K562 (cell line): ENCODE results near the gene RPS19BP1. TPM values are rescaled to one million over a fixed set of nuclear protein-coding genes. Genes with fewer than 3 reads are reported as not detected.
A peak's percentile ranks its signal among the peaks of the same experiment; 100 is the strongest.

Experiments
- BRD4 ChIP-seq: fragments of 200-600 bp; sonication (generic); IDR thresholded peaks from 2 replicates; pipeline ENCODE4 v1.6.1; 2017; ENCODE audit warnings: inconsistent platforms
- CREB5 ChIP-seq: fragments of 250-450 bp; sonication (Bioruptor Pico); IDR thresholded peaks from 2 replicates; pipeline ENCODE4 v1.5.0; 2020; ENCODE audit warnings: mild to moderate bottlenecking
- EHMT2 ChIP-seq: fragments of 450-650 bp; IDR thresholded peaks from 2 replicates; pipeline ENCODE4 v1.6.1; 2018; ENCODE audit warnings: antibody characterized with exemption
- FOXA1 ChIP-seq: fragments of 450-650 bp; IDR thresholded peaks from 2 replicates; pipeline ENCODE4 v1.6.1; 2016; ENCODE audit warnings: mild to moderate bottlenecking, borderline replicate concordance
- HINFP ChIP-seq: fragments of 450-650 bp; conservative IDR thresholded peaks from 2 replicates; pipeline ENCODE4 v1.6.1; 2016; ENCODE audit warnings: missing genetic modification characterization, low read depth, mild to moderate bottlenecking, control low read depth, missing compliant biosample characterization
- NFYB ChIP-seq: IDR thresholded peaks from 2 replicates; pipeline ENCODE4 v1.6.1; 2011; ENCODE audit warnings: mild to moderate bottlenecking, moderate library complexity; ENCODE audit not compliant: insufficient read length; ENCODE audit errors: extremely low read depth
- NR0B1 ChIP-seq: fragments of 450-650 bp; IDR thresholded peaks from one replicate; pipeline ENCODE4 v1.6.1; 2018; ENCODE audit warnings: mild to moderate bottlenecking, moderate library complexity; ENCODE audit not compliant: partially characterized antibody
- SIN3B ChIP-seq: fragments of 450-650 bp; IDR thresholded peaks from 2 replicates; pipeline ENCODE4 v1.6.1; 2017; ENCODE audit warnings: low read depth, mild to moderate bottlenecking, moderate library complexity
- SREBF2 ChIP-seq: sonication (generic); formaldehyde crosslinking; IDR thresholded peaks from 2 replicates; pipeline ENCODE4 v1.4.0; 2020; ENCODE audit warnings: mild to moderate bottlenecking, missing genetic modification reagents
- TAF1 ChIP-seq: IDR thresholded peaks from 2 replicates; pipeline ENCODE4 v1.6.1; 2011; ENCODE audit warnings: mild to moderate bottlenecking, low read length, moderate library complexity; ENCODE audit not compliant: insufficient read depth, control insufficient read depth, severe bottlenecking; ENCODE audit errors: extremely low read depth
- TCF3 ChIP-seq: sonication (generic); formaldehyde crosslinking; IDR thresholded peaks from 2 replicates; pipeline ENCODE4 v1.4.0; 2020; ENCODE audit warnings: mild to moderate bottlenecking, missing genetic modification reagents
- TCFL5 ChIP-seq: fragments of 250-450 bp; sonication (Bioruptor Pico); conservative IDR thresholded peaks from 2 replicates; pipeline ENCODE4 v1.6.1; 2021; ENCODE audit warnings: mild to moderate bottlenecking, moderate library complexity, matching md5 sums
- THRAP3 ChIP-seq: fragments of 450-650 bp; IDR thresholded peaks from 2 replicates; pipeline ENCODE4 v1.6.1; 2016; ENCODE audit warnings: mild to moderate bottlenecking, inconsistent platforms, borderline replicate concordance
- TSHZ1 ChIP-seq: fragments of 250-450 bp; sonication (Bioruptor Pico); IDR thresholded peaks from 2 replicates; pipeline ENCODE4 v1.4.0; 2020; ENCODE audit warnings: mild to moderate bottlenecking, moderate library complexity
- ZNF133 ChIP-seq: fragments of 250-450 bp; sonication (Bioruptor Pico); IDR thresholded peaks from 2 replicates; pipeline ENCODE4 v1.4.0; 2020; ENCODE audit warnings: mild to moderate bottlenecking
- ZNF146 ChIP-seq: IDR thresholded peaks from one replicate; pipeline ENCODE4 v1.6.1; 2018; ENCODE audit warnings: missing compliant biosample characterization; ENCODE audit not compliant: unreplicated experiment
- polyA plus RNA-seq, 8 experiments: library from polyadenylated mRNA; depleted of rRNA in 4 of 8; stranded (reverse) in 5 of 8; unstranded in 3 of 8; fragments of >200 nt; fragmentation: Nextera tagmentation in 2 of 8; fragmentation: Illumina TruSeq in 1 of 8; extraction: Ambion mirVana in 2 of 8; extraction: Trizol in 1 of 8; gene quantifications; 2 replicates each; pipeline versions ENCODE4 v1.2.1 to v1.2.3, GENCODE V29; 2011 to 2014; ENCODE audit warnings: inconsistent platforms in 1 of 8, missing spikeins in 1 of 8
- total RNA-seq, 7 experiments: library from RNA; depleted of rRNA in 6 of 7; stranded (reverse); fragments of >200 nt in 6 of 7; fragmentation: Illumina TruSeq in 2 of 7; extraction: Trizol in 2 of 7; gene quantifications; 2 replicates each; pipeline versions ENCODE4 v1.2.1 to v1.2.3, GENCODE V29; 2011 to 2021; ENCODE audit warnings: low replicate concordance in 1 of 7
- TF ChIP-seq, protein P1 (sequence below): fragments of 250-450 bp; sonication (Bioruptor Pico); IDR thresholded peaks from 2 replicates; pipeline ENCODE4 v1.5.0; 2020; ENCODE audit warnings: mild to moderate bottlenecking, borderline replicate concordance

The RPS19BP1 gene
- total and polyA plus RNA-seq, 9 of the 15 experiments (the other 6 are each of a cell fraction or from before 2014, with no cell fraction given) = 3.0 to 223 (median 84.3) TPM

GRCh38 chr22:39522567-39523300 is 9.8 kb downstream of the RPS19BP1 start (continued):
- TF ChIP-seq TSHZ1 (CRISPR knock-in tag) = no peak
- no peak for TF ChIP-seq FOXA1
- no peak for TF ChIP-seq SREBF2
- TF ChIP-seq EHMT2 = no peak
- no peak for TF ChIP-seq TCF3 (CRISPR knock-in tag)
- no peak for TF ChIP-seq NFYB
- TF ChIP-seq TCFL5 = no peak
- no peak for TF ChIP-seq SIN3B
- TF ChIP-seq, protein P1, sequence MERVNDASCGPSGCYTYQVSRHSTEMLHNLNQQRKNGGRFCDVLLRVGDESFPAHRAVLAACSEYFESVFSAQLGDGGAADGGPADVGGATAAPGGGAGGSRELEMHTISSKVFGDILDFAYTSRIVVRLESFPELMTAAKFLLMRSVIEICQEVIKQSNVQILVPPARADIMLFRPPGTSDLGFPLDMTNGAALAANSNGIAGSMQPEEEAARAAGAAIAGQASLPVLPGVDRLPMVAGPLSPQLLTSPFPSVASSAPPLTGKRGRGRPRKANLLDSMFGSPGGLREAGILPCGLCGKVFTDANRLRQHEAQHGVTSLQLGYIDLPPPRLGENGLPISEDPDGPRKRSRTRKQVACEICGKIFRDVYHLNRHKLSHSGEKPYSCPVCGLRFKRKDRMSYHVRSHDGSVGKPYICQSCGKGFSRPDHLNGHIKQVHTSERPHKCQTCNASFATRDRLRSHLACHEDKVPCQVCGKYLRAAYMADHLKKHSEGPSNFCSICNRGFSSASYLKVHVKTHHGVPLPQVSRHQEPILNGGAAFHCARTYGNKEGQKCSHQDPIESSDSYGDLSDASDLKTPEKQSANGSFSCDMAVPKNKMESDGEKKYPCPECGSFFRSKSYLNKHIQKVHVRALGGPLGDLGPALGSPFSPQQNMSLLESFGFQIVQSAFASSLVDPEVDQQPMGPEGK (CRISPR knock-in tag) = peak; percentile 80; the same call in 1 of the 2 replicates
- TF ChIP-seq THRAP3 = no peak
- TF ChIP-seq HINFP = no peak
- no peak for TF ChIP-seq CREB5
- no peak for TF ChIP-seq ZNF133
- no peak for TF ChIP-seq BRD4
- no peak for TF ChIP-seq NR0B1
- TF ChIP-seq TAF1 = no peak
- TF ChIP-seq ZNF146 = no peak
